ENCODE measurements around the gene NHSL2. TPM values are rescaled to one million over a fixed set of nuclear protein-coding genes. Genes with fewer than 3 reads are reported as not detected.
A peak's percentile ranks its signal among the peaks of the same experiment; 100 is the strongest.
"Not testable (repeated sequence)": the region's sequence is repeated elsewhere in the genome, so short reads cannot be mapped to it uniquely, and the experiment has no call there.

Gene NHSL2
- total and polyA plus RNA-seq, 4 donors = 1.4 to 9.9 (median 4.7) TPM

- Histone ChIP-seq H3K4me1 (ENCODE audit: control insufficient read depth in 5 of 5, insufficient read depth in 5 of 5, low read length in 5 of 5) (peaks cover 0 to 18% (median 7%) of the 10 kb centered on the region in 5 donors), H3K4me3 (no peak overlapping the region), H3K27me3 (ENCODE audit: control insufficient read depth in 3 of 3, insufficient read depth in 3 of 3, low read length in 2 of 3) (peaks cover 0 to 27% (median 23%) of the 10 kb centered on the region in 3 donors), H3K27ac (ENCODE audit: low read depth in 1 of 2, low read length in 1 of 2) (no peak overlapping the region), H3K9ac (ENCODE audit: insufficient read depth in 1 of 2, low read length in 2 of 2) (no peak overlapping the region), H3K9me3 (ENCODE audit: control insufficient read depth in 4 of 4, insufficient read depth in 3 of 4, low read length in 3 of 4) (peaks cover 0 to 2% (median 0%) of the 10 kb centered on the region in 4 donors), H3K36me3 (ENCODE audit: control insufficient read depth in 4 of 4, insufficient read depth in 4 of 4, low read length in 4 of 4) (no peaks in the 10 kb centered on the region)
- TF ChIP-seq, protein P1, sequence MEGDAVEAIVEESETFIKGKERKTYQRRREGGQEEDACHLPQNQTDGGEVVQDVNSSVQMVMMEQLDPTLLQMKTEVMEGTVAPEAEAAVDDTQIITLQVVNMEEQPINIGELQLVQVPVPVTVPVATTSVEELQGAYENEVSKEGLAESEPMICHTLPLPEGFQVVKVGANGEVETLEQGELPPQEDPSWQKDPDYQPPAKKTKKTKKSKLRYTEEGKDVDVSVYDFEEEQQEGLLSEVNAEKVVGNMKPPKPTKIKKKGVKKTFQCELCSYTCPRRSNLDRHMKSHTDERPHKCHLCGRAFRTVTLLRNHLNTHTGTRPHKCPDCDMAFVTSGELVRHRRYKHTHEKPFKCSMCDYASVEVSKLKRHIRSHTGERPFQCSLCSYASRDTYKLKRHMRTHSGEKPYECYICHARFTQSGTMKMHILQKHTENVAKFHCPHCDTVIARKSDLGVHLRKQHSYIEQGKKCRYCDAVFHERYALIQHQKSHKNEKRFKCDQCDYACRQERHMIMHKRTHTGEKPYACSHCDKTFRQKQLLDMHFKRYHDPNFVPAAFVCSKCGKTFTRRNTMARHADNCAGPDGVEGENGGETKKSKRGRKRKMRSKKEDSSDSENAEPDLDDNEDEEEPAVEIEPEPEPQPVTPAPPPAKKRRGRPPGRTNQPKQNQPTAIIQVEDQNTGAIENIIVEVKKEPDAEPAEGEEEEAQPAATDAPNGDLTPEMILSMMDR (IDR thresholded peaks at IDR 0.05; ENCODE audit: control extremely low read depth, extremely low read depth) = no peak
- ATAC-seq (ENCODE audit: insufficient read depth, low FRiP score) (no peak), DNase-seq (peak in 1 of 3 donors; percentile 10)
- 10 to 34% methylated on average over 4 of the region's 4 CpGs for WGBS, 2 donors
Measured at GRCh38 chrX:72057331-72057730, 146.7 kb downstream of the NHSL2 start.

- ATAC-seq (ENCODE audit: insufficient read depth, low FRiP score) (no peak), DNase-seq (peak; percentile 4 to 64 (median 33))
- no peak overlapping the region for H3K9ac ChIP-seq (ENCODE audit: insufficient read depth in 1 of 2, low read length in 2 of 2)
- peaks cover 0 to 25% (median 23%) of the 10 kb centered on the region in 3 donors for H3K27me3 ChIP-seq (ENCODE audit: control insufficient read depth in 3 of 3, insufficient read depth in 3 of 3, low read length in 2 of 3)
- peaks cover 0 to 23% (median 5%) of the 10 kb centered on the region in 5 donors for H3K4me1 ChIP-seq (ENCODE audit: control insufficient read depth in 5 of 5, insufficient read depth in 5 of 5, low read length in 5 of 5)
- H3K27ac ChIP-seq (ENCODE audit: low read depth in 1 of 2, low read length in 1 of 2) = no peak overlapping the region
- no peaks in the 10 kb centered on the region for H3K36me3 ChIP-seq (ENCODE audit: control insufficient read depth in 4 of 4, insufficient read depth in 4 of 4, low read length in 4 of 4)
- TF ChIP-seq, protein P1 (IDR thresholded peaks at IDR 0.05; ENCODE audit: control extremely low read depth, extremely low read depth) = no peak
- peaks cover 0 to 2% (median 0%) of the 10 kb centered on the region in 4 donors for H3K9me3 ChIP-seq (ENCODE audit: control insufficient read depth in 4 of 4, insufficient read depth in 3 of 4, low read length in 3 of 4)
- WGBS, 2 donors = 7 to 22% methylated on average over 1 of the region's 1 CpG
- no peak overlapping the region for H3K4me3 ChIP-seq
Measured at GRCh38 chrX:72057849-72058248, 147.2 kb downstream of the NHSL2 start.

GRCh38 chrX:72058346-72058745 is 147.7 kb downstream of the NHSL2 start:
- not testable (repeated sequence) for H3K27ac ChIP-seq (ENCODE audit: low read depth in 1 of 2, low read length in 1 of 2); H3K36me3 ChIP-seq (ENCODE audit: control insufficient read depth in 4 of 4, insufficient read depth in 4 of 4, low read length in 4 of 4); H3K9me3 ChIP-seq (ENCODE audit: control insufficient read depth in 4 of 4, insufficient read depth in 3 of 4, low read length in 3 of 4); H3K9ac ChIP-seq (ENCODE audit: insufficient read depth in 1 of 2, low read length in 2 of 2); ATAC-seq (ENCODE audit: insufficient read depth, low FRiP score); H3K4me3 ChIP-seq
- 43 to 71% methylated on average over 15 of the region's 15 CpGs for WGBS, 2 donors
- H3K27me3 ChIP-seq (ENCODE audit: control insufficient read depth in 3 of 3, insufficient read depth in 3 of 3, low read length in 2 of 3) = peaks cover 0 to 25% (median 23%) of the 10 kb centered on the region in 3 donors
- peaks cover 0 to 24% (median 5%) of the 10 kb centered on the region in 5 donors for H3K4me1 ChIP-seq (ENCODE audit: control insufficient read depth in 5 of 5, insufficient read depth in 5 of 5, low read length in 5 of 5)
- DNase-seq = peak in 1 of 3 donors; percentile 2

DNA sequence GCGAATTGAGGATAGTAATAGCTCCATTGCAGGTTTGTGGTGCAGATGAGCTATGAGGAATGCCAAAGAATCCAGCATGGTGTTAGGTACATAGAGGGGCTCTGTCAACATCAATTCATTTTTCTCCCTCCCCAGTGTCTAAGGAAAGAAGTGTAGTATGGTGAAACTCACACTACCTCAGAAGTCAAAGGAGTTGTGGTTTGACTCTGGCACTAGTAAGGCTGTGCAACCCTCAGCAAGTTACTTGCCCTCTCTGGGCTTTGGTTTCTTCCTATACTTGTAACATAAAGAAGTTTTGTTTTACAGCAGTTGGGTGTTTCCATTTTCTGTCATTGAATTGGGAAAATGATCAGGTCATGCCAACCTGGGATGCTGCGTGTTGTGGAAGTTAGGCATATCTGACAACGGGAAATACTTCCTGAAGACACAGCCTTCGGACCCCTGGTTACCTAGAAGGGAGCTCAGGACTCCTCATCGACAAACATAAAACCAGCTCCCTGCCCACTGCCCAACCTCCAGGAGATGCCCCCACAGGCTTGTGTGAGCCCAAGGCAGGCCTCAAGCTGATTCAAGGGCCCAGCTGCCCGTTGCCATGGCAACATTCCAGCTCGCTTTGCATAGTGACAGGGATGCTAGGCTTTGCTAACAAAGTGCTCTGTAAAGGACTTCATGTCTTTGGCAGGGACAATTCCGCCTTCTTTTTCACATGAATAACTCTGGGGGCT is 149.7 kb downstream of the NHSL2 start:
- DNase-seq (peak; percentile 79 to 82 (median 80)), ATAC-seq (ENCODE audit: insufficient read depth, low FRiP score) (no peak)
- TF ChIP-seq, protein P1 (IDR thresholded peaks at IDR 0.05; ENCODE audit: control extremely low read depth, extremely low read depth) = no peak
- WGBS, 2 donors = 68 to 75% methylated on average over 8 of the region's 8 CpGs
- H3K27me3 ChIP-seq (ENCODE audit: control insufficient read depth in 3 of 3, insufficient read depth in 3 of 3, low read length in 2 of 3) = peaks cover 0 to 16% (median 10%) of the 10 kb centered on the region in 3 donors
- no peak overlapping the region for H3K4me3 ChIP-seq
- H3K36me3 ChIP-seq (ENCODE audit: control insufficient read depth in 4 of 4, insufficient read depth in 4 of 4, low read length in 4 of 4) = no peaks in the 10 kb centered on the region
- H3K9me3 ChIP-seq (ENCODE audit: control insufficient read depth in 4 of 4, insufficient read depth in 3 of 4, low read length in 3 of 4) = no peaks in the 10 kb centered on the region
- no peak overlapping the region for H3K9ac ChIP-seq (ENCODE audit: insufficient read depth in 1 of 2, low read length in 2 of 2)
- peak overlapping the region in 1 of 2 donors; percentile 27 for H3K27ac ChIP-seq (ENCODE audit: low read depth in 1 of 2, low read length in 1 of 2)
- H3K4me1 ChIP-seq (ENCODE audit: control insufficient read depth in 5 of 5, insufficient read depth in 5 of 5, low read length in 5 of 5) = peaks cover 0 to 24% (median 5%) of the 10 kb centered on the region in 5 donors
